Measurements from ENCODE around the gene DNAJA4. TPM values are rescaled to one million over a fixed set of nuclear protein-coding genes. Genes with fewer than 3 reads are reported as not detected.

DNAJA4 gene
- total RNA-seq, 4 donors from 2014 or later: 14.2 to 16.9 (median 16.4) TPM

GRCh38 chr15:78251136-78251535, 13.2 kb upstream of the DNAJA4 start:
- H3K27me3 ChIP-seq: no peaks in the 10 kb centered on the region
- H3K9me3 ChIP-seq: no peaks in the 10 kb centered on the region
- no peaks in the 10 kb centered on the region for H3K4me1 ChIP-seq
- WGBS, 2 donors: 84 to 92% methylated on average over 7 to 9 of the region's 9 CpGs
- no peak for DNase-seq (ENCODE audit: low spot score in 2 of 2)
- no peaks in the 10 kb centered on the region for H3K36me3 ChIP-seq
- H3K27ac ChIP-seq: no peak overlapping the region
- TF ChIP-seq, protein P1, sequence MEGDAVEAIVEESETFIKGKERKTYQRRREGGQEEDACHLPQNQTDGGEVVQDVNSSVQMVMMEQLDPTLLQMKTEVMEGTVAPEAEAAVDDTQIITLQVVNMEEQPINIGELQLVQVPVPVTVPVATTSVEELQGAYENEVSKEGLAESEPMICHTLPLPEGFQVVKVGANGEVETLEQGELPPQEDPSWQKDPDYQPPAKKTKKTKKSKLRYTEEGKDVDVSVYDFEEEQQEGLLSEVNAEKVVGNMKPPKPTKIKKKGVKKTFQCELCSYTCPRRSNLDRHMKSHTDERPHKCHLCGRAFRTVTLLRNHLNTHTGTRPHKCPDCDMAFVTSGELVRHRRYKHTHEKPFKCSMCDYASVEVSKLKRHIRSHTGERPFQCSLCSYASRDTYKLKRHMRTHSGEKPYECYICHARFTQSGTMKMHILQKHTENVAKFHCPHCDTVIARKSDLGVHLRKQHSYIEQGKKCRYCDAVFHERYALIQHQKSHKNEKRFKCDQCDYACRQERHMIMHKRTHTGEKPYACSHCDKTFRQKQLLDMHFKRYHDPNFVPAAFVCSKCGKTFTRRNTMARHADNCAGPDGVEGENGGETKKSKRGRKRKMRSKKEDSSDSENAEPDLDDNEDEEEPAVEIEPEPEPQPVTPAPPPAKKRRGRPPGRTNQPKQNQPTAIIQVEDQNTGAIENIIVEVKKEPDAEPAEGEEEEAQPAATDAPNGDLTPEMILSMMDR (IDR thresholded peaks at IDR 0.05): no peak
- TF ChIP-seq EP300 (IDR thresholded peaks at IDR 0.05): no peak
- TF ChIP-seq POLR2A (IDR thresholded peaks at IDR 0.05): no peak
- no peak overlapping the region for H3K4me3 ChIP-seq

DNA sequence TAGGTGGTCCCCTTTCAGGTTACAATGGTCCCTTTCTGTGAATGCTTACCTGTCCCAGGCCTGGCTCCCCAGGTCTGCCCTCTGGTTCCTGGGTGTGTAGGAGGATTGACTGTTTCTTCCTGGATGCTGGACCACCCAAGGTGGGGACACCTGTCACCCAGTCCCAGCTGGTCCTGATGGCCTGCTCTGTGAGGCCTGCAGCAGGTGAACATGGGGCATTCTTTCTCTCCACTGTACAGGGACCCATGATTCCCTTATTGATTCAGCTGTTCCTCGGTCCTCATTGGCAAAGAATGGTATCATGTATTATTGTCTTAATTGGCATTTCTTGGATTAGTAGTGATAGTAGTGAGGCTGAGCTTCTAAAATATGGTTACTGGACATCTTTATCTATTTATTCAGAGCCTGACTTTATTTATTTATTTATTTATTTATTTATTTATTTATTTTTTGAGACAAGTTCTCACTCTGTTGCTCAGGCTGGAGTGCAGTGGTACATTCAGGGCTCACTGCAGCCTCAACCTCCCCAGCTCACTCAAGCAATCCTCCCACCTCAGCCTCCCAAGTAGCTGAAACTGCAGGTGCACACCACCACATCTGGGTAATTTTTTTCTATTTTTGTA, 8.8 kb upstream of the DNAJA4 start:
- peaks cover 0 to 10% (median 0%) of the 10 kb centered on the region in 4 donors for H3K4me1 ChIP-seq
- no peak overlapping the region for H3K4me3 ChIP-seq
- TF ChIP-seq, protein P1 (IDR thresholded peaks at IDR 0.05): no peak
- no peak for TF ChIP-seq EP300 (IDR thresholded peaks at IDR 0.05)
- no peak for TF ChIP-seq POLR2A (IDR thresholded peaks at IDR 0.05)
- 90 to 92% methylated on average over 1 of the region's 1 CpG for WGBS, 2 donors
- DNase-seq (ENCODE audit: low spot score in 2 of 2): no peak
- H3K27me3 ChIP-seq: no peaks in the 10 kb centered on the region
- no peak overlapping the region for H3K27ac ChIP-seq
- no peaks in the 10 kb centered on the region for H3K9me3 ChIP-seq
- H3K36me3 ChIP-seq: no peaks in the 10 kb centered on the region

DNA sequence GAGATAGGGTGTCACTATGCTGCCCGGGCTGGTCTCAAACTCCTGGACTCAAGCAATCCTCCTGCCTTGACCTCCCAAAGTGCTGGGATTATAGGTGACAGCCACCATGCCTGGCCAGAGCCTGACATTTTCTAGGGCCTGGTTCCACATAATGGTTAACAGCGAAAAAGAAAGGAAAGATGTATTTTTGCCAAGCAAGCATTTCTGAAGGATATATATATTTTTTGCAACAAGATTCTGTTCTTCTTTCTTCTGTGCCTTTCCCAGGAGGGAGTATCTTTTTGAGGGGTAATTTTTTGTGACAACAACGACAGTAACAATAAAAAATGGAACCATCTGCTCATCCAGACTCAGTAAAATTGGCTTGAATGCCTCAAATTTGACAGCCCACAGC, 8.3 kb upstream of the DNAJA4 start:
- no peak for DNase-seq (ENCODE audit: low spot score in 2 of 2)
- Histone ChIP-seq H3K36me3 (no peaks in the 10 kb centered on the region), H3K4me1 (peaks cover 0 to 15% (median 0%) of the 10 kb centered on the region in 4 donors), H3K4me3 (no peak overlapping the region), H3K27ac (no peak overlapping the region), H3K9me3 (no peaks in the 10 kb centered on the region), H3K27me3 (no peaks in the 10 kb centered on the region)
- 86 to 87% methylated on average over 3 of the region's 3 CpGs for WGBS, 2 donors
- TF ChIP-seq, protein P1 (IDR thresholded peaks at IDR 0.05): no peak
- no peak for TF ChIP-seq POLR2A (IDR thresholded peaks at IDR 0.05)
- TF ChIP-seq EP300 (IDR thresholded peaks at IDR 0.05): no peak

DNA sequence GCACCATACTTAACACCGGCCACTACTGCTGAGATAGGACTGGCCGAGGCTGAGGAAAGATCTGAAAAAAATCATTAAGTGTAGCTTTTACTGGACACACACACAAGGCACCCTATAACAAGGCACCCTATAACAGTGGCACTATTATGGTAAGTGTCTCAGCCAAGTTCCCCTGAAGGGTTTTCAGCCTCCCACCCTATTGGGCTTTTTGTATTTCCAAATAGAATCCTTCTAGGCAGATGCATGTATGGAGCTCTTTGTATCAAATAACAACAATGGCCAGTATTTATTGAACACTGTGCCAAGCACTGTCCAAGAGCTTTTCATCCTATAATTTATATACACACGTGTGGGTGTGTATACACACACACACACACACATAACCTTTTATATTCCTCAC, 6.7 kb upstream of the DNAJA4 start:
- Histone ChIP-seq H3K4me3 (no peak overlapping the region), H3K9me3 (no peaks in the 10 kb centered on the region), H3K36me3 (no peaks in the 10 kb centered on the region), H3K27ac (no peak overlapping the region), H3K4me1 (peaks cover 0 to 15% (median 0%) of the 10 kb centered on the region in 4 donors), H3K27me3 (no peaks in the 10 kb centered on the region)
- TF ChIP-seq EP300 (IDR thresholded peaks at IDR 0.05): no peak
- no peak for TF ChIP-seq POLR2A (IDR thresholded peaks at IDR 0.05)
- TF ChIP-seq, protein P1 (IDR thresholded peaks at IDR 0.05): no peak
- no peak for DNase-seq (ENCODE audit: low spot score in 2 of 2)
- 50 to 68% methylated on average over 3 of the region's 3 CpGs for WGBS, 2 donors

DNA sequence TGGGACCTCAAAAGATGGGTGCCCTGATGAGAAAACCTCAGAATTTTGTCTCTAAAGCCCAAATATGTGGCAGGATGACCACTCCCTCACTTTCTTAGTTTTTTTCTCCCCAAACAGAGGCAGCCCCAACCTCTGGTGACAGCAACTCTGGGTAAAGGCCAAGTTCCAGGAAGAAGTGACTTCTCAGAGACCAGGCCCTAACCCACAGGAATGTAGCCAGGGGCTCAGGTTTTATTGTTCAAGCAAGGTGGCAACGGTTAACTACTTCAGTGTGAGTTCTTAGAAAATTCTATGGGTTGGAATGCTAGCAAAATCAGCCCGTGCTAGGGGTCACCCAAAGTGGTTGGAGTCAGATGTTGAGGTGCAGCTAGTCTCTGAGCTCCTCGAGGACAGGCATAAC, 5.1 kb upstream of the DNAJA4 start:
- H3K27me3 ChIP-seq: no peaks in the 10 kb centered on the region
- no peak for DNase-seq (ENCODE audit: low spot score in 2 of 2)
- H3K4me1 ChIP-seq: peaks cover 0 to 18% (median 0%) of the 10 kb centered on the region in 4 donors
- no peak overlapping the region for H3K4me3 ChIP-seq
- no peak overlapping the region for H3K27ac ChIP-seq
- no peaks in the 10 kb centered on the region for H3K9me3 ChIP-seq
- TF ChIP-seq EP300 (IDR thresholded peaks at IDR 0.05): no peak
- no peak for TF ChIP-seq POLR2A (IDR thresholded peaks at IDR 0.05)
- TF ChIP-seq, protein P1 (IDR thresholded peaks at IDR 0.05): no peak
- 84 to 87% methylated on average over 3 of the region's 3 CpGs for WGBS, 2 donors
- H3K36me3 ChIP-seq: no peaks in the 10 kb centered on the region
